ENCODE data around the gene TTLL11. TPM values are rescaled to one million over a fixed set of nuclear protein-coding genes. Genes with fewer than 3 reads are reported as not detected.

The TTLL11 gene
- total RNA-seq, 1 donor, result 6.2 TPM

- Histone ChIP-seq H3K4me1 (ENCODE audit: insufficient read depth, low read length) (no peaks in the 10 kb centered on the region), H4K20me1 (ENCODE audit: insufficient read depth, low read length) (no peaks in the 10 kb centered on the region), H2AFZ (ENCODE audit: low read length) (no peak overlapping the region), H3K9me3 (ENCODE audit: low read depth, low read length) (no peaks in the 10 kb centered on the region), H3K4me3 (ENCODE audit: insufficient read depth, low read length) (no peak overlapping the region), H3K4me2 (ENCODE audit: insufficient read depth, low read length) (no peak overlapping the region), H3K79me2 (ENCODE audit: insufficient read depth, low read length) (no peaks in the 10 kb centered on the region), H3K27me3 (ENCODE audit: insufficient read depth, low read length) (no peaks in the 10 kb centered on the region), H3K27ac (ENCODE audit: low read depth, low read length) (no peak overlapping the region), H3K36me3 (ENCODE audit: insufficient read depth, low read length) (no peaks in the 10 kb centered on the region)
- no peak for DNase-seq (ENCODE audit: insufficient read length, low spot score, missing footprints)
- TF ChIP-seq CTCF (IDR thresholded peaks at IDR 0.05; ENCODE audit: extremely low read depth, low read depth, low read length), result no peak
These were observed 280.9 kb downstream of the TTLL11 start for GRCh38 chr9:121812159-121812735.

- Histone ChIP-seq H3K4me3 (ENCODE audit: insufficient read depth, low read length) (no peak overlapping the region), H3K27me3 (ENCODE audit: insufficient read depth, low read length) (no peaks in the 10 kb centered on the region), H3K9me3 (ENCODE audit: low read depth, low read length) (no peaks in the 10 kb centered on the region), H3K4me2 (ENCODE audit: insufficient read depth, low read length) (no peak overlapping the region), H3K79me2 (ENCODE audit: insufficient read depth, low read length) (no peaks in the 10 kb centered on the region), H3K27ac (ENCODE audit: low read depth, low read length) (no peak overlapping the region), H3K4me1 (ENCODE audit: insufficient read depth, low read length) (no peaks in the 10 kb centered on the region), H2AFZ (ENCODE audit: low read length) (no peak overlapping the region), H4K20me1 (ENCODE audit: insufficient read depth, low read length) (no peaks in the 10 kb centered on the region), H3K36me3 (ENCODE audit: insufficient read depth, low read length) (no peaks in the 10 kb centered on the region)
- peak; percentile 22 for DNase-seq (ENCODE audit: insufficient read length, low spot score, missing footprints)
- no peak for TF ChIP-seq CTCF (IDR thresholded peaks at IDR 0.05; ENCODE audit: extremely low read depth, low read depth, low read length)
These were observed 281.4 kb downstream of the TTLL11 start for GRCh38 chr9:121811751-121812150.

- no peak overlapping the region for H3K4me2 ChIP-seq (ENCODE audit: insufficient read depth, low read length)
- H3K27me3 ChIP-seq (ENCODE audit: insufficient read depth, low read length), result no peaks in the 10 kb centered on the region
- no peaks in the 10 kb centered on the region for H3K36me3 ChIP-seq (ENCODE audit: insufficient read depth, low read length)
- no peak overlapping the region for H2AFZ ChIP-seq (ENCODE audit: low read length)
- TF ChIP-seq CTCF (IDR thresholded peaks at IDR 0.05; ENCODE audit: extremely low read depth, low read depth, low read length), result no peak
- no peaks in the 10 kb centered on the region for H3K9me3 ChIP-seq (ENCODE audit: low read depth, low read length)
- H3K4me3 ChIP-seq (ENCODE audit: insufficient read depth, low read length), result no peak overlapping the region
- no peaks in the 10 kb centered on the region for H3K79me2 ChIP-seq (ENCODE audit: insufficient read depth, low read length)
- H3K4me1 ChIP-seq (ENCODE audit: insufficient read depth, low read length), result no peaks in the 10 kb centered on the region
- no peak for DNase-seq (ENCODE audit: insufficient read length, low spot score, missing footprints)
- H4K20me1 ChIP-seq (ENCODE audit: insufficient read depth, low read length), result no peaks in the 10 kb centered on the region
- no peak overlapping the region for H3K27ac ChIP-seq (ENCODE audit: low read depth, low read length)
These were observed 282.0 kb downstream of the TTLL11 start for GRCh38 chr9:121811140-121811539.

- Histone ChIP-seq H4K20me1 (ENCODE audit: insufficient read depth, low read length) (no peaks in the 10 kb centered on the region), H3K4me3 (ENCODE audit: insufficient read depth, low read length) (no peak overlapping the region), H3K4me1 (ENCODE audit: insufficient read depth, low read length) (no peaks in the 10 kb centered on the region), H3K79me2 (ENCODE audit: insufficient read depth, low read length) (no peaks in the 10 kb centered on the region), H3K27ac (ENCODE audit: low read depth, low read length) (no peak overlapping the region), H2AFZ (ENCODE audit: low read length) (no peak overlapping the region), H3K36me3 (ENCODE audit: insufficient read depth, low read length) (no peaks in the 10 kb centered on the region), H3K4me2 (ENCODE audit: insufficient read depth, low read length) (no peak overlapping the region), H3K27me3 (ENCODE audit: insufficient read depth, low read length) (no peaks in the 10 kb centered on the region), H3K9me3 (ENCODE audit: low read depth, low read length) (no peaks in the 10 kb centered on the region)
- no peak for TF ChIP-seq CTCF (IDR thresholded peaks at IDR 0.05; ENCODE audit: extremely low read depth, low read depth, low read length)
- DNase-seq (ENCODE audit: insufficient read length, low spot score, missing footprints), result peak; percentile 35
These were observed 282.6 kb downstream of the TTLL11 start for GRCh38 chr9:121810489-121810888.
